GM23338 (cell line): ENCODE measurements around the gene CERK. TPM values are rescaled to one million over a fixed set of nuclear protein-coding genes. Genes with fewer than 3 reads are reported as not detected.

Experiments used
- ATAC-seq: fragments of 200-7000 bp; cut with Tn5 transposase; 3 replicates; pipeline ENCODE4 v1.9.1; 2020
- DNase-seq: peaks from one replicate; pipeline ENCODE4 v3.0.0-alpha.2; 2015; ENCODE audit warnings: low spot score
- H2AFZ ChIP-seq: fragments of 200-600 bp; sonication (generic); 2 replicates; pipeline ENCODE4 v1.8.0; 2016; ENCODE audit warnings: antibody characterized with exemption, mild to moderate bottlenecking, moderate library complexity
- H3F3A ChIP-seq: fragments of 200-600 bp; sonication (generic); replicated peaks from 2 replicates; pipeline ENCODE4 v1.8.0; 2017; ENCODE audit warnings: antibody characterized with exemption, mixed run types, low read depth
- H3K27ac ChIP-seq: fragments of 200-600 bp; sonication (generic); 2 replicates; pipeline ENCODE4 v1.6.1; 2016; ENCODE audit warnings: low read depth
- H3K27me3 ChIP-seq: fragments of 200-600 bp; sonication (generic); 2 replicates; pipeline ENCODE4 v1.8.0; 2016; ENCODE audit warnings: mild to moderate bottlenecking, mixed run types, moderate library complexity; ENCODE audit not compliant: insufficient read depth
- H3K36me3 ChIP-seq: fragments of 200-600 bp; sonication (generic); 2 replicates; pipeline ENCODE4 v1.8.0; 2016; ENCODE audit warnings: mild to moderate bottlenecking; ENCODE audit not compliant: insufficient read depth
- H3K4me1 ChIP-seq: fragments of 200-600 bp; sonication (generic); 2 replicates; pipeline ENCODE4 v1.8.0; 2016; ENCODE audit warnings: mild to moderate bottlenecking, moderate library complexity; ENCODE audit not compliant: insufficient read depth
- H3K4me2 ChIP-seq: fragments of 200-600 bp; sonication (generic); 2 replicates; pipeline ENCODE4 v1.7.1; 2017; ENCODE audit warnings: mixed run types
- H3K4me3 ChIP-seq: fragments of 200-600 bp; sonication (generic); 2 replicates; pipeline ENCODE4 v1.6.1; 2016; ENCODE audit warnings: mixed run types
- H3K79me2 ChIP-seq: fragments of 200-600 bp; sonication (generic); replicated peaks from 2 replicates; pipeline ENCODE4 v1.8.0; 2017; ENCODE audit warnings: mild to moderate bottlenecking; ENCODE audit not compliant: insufficient read depth
- H3K9me2 ChIP-seq: fragments of 200-600 bp; sonication (generic); 2 replicates; pipeline ENCODE4 v1.8.0; 2017; ENCODE audit not compliant: insufficient read depth
- H4K20me1 ChIP-seq: fragments of 200-600 bp; sonication (generic); replicated peaks from 2 replicates; pipeline ENCODE4 v1.8.0; 2017; ENCODE audit warnings: mild to moderate bottlenecking; ENCODE audit not compliant: insufficient read depth
- H3K27ac Mint-ChIP-seq: 2 replicates; pipeline ENCODE4 v1.8.0; 2020; ENCODE audit warnings: inconsistent platforms, mild to moderate bottlenecking, moderate library complexity, mixed read lengths
- H3K27me3 Mint-ChIP-seq: 3 replicates; pipeline ENCODE4 v1.8.0; 2022; ENCODE audit warnings: low read depth, mild to moderate bottlenecking, moderate library complexity, mixed read lengths, inconsistent platforms; ENCODE audit not compliant: insufficient read depth, poor library complexity
- H3K36me3 Mint-ChIP-seq: 3 replicates; pipeline ENCODE4 v1.8.0; 2021; ENCODE audit warnings: low read depth, mild to moderate bottlenecking, inconsistent platforms, moderate library complexity, mixed read lengths
- H3K4me1 Mint-ChIP-seq: 3 replicates; pipeline ENCODE4 v1.8.0; 2020; ENCODE audit warnings: mild to moderate bottlenecking, inconsistent platforms, mixed read lengths
- H3K4me3 Mint-ChIP-seq: 3 replicates; pipeline ENCODE4 v1.8.0; 2021; ENCODE audit warnings: moderate library complexity, mild to moderate bottlenecking, inconsistent platforms, mixed read lengths
- H3K9me3 Mint-ChIP-seq: 3 replicates; pipeline ENCODE4 v1.8.0; 2020; ENCODE audit warnings: moderate library complexity, mild to moderate bottlenecking, inconsistent platforms, mixed read lengths
- CREB1 ChIP-seq: fragments of 250-450 bp; sonication (Bioruptor Pico); IDR thresholded peaks from 2 replicates; pipeline ENCODE4 v1.5.0; 2020; ENCODE audit warnings: low read depth, mild to moderate bottlenecking, moderate library complexity
- CTCF ChIP-seq, 2 experiments: fragments of 200-600 bp in 1 of 2; sonication (generic) in 1 of 2; conservative IDR thresholded peaks; 2 replicates each; pipeline versions ENCODE4 v1.5.1 to v1.6.1; 2016 to 2017; ENCODE audit warnings: antibody characterized with exemption in 2 of 2, low read depth in 2 of 2, mild to moderate bottlenecking in 2 of 2, moderate library complexity in 1 of 2
- ETS1 ChIP-seq: IDR thresholded peaks from 2 replicates; pipeline ENCODE4 v1.6.1; 2016; ENCODE audit warnings: antibody characterized with exemption
- EZH2 ChIP-seq: fragments of 200-600 bp; sonication (generic); IDR thresholded peaks from one replicate; pipeline ENCODE4 v1.8.0; 2017; ENCODE audit warnings: antibody characterized with exemption, mild to moderate bottlenecking, low read depth; ENCODE audit not compliant: unreplicated experiment
- EZH2phosphoT487 ChIP-seq: fragments of 200-600 bp; sonication (generic); IDR thresholded peaks from one replicate; pipeline ENCODE4 v1.8.1; 2018; ENCODE audit warnings: antibody characterized with exemption; ENCODE audit not compliant: unreplicated experiment
- JUNB ChIP-seq: IDR thresholded peaks from one replicate; pipeline ENCODE4 v1.6.1; 2016; ENCODE audit warnings: antibody characterized with exemption; ENCODE audit not compliant: unreplicated experiment
- REST ChIP-seq: IDR thresholded peaks from one replicate; pipeline ENCODE4 v1.6.1; 2018; ENCODE audit warnings: antibody characterized with exemption; ENCODE audit not compliant: unreplicated experiment
- STAT1 ChIP-seq: IDR thresholded peaks from one replicate; pipeline ENCODE4 v1.6.1; 2016; ENCODE audit warnings: antibody characterized with exemption; ENCODE audit not compliant: unreplicated experiment
- ZNF114 ChIP-seq: fragments of 250-450 bp; sonication (Bioruptor Pico); IDR thresholded peaks from 2 replicates; pipeline ENCODE4 v1.5.0; 2020; ENCODE audit warnings: mild to moderate bottlenecking, moderate library complexity
- ZNF331 ChIP-seq: fragments of 250-450 bp; sonication (Bioruptor Pico); IDR thresholded peaks from 2 replicates; pipeline ENCODE4 v1.5.0; 2020; ENCODE audit warnings: low read depth, mild to moderate bottlenecking, moderate library complexity
- polyA plus RNA-seq: library from polyadenylated mRNA; unstranded; fragments of >200 nt; fragmentation: Nextera tagmentation; extraction: Ambion mirVana; gene quantifications from 2 replicates; pipeline ENCODE4 v1.2.1, GENCODE V29; 2016
- total RNA-seq: library from RNA; depleted of rRNA; stranded (reverse); fragments of >200 nt; shearing (Covaris generic); gene quantifications from 2 replicates; pipeline ENCODE4 v1.2.3, GENCODE V29; 2014

CERK gene
- total and polyA plus RNA-seq, 2 experiments from 2014 or later = 12.7 to 62.9 TPM

- TF ChIP-seq EZH2phosphoT487 = no peak
- no peak for TF ChIP-seq ZNF114 (CRISPR knock-in tag)
- no peak for TF ChIP-seq CREB1 (CRISPR knock-in tag)
- TF ChIP-seq JUNB = no peak
- no peak for TF ChIP-seq ETS1
- TF ChIP-seq EZH2 = no peak
- no peak for TF ChIP-seq ZNF331 (CRISPR knock-in tag)
- no peak for TF ChIP-seq CTCF (conservative IDR thresholded peaks at IDR 0.05; ENCODE audit: low read depth in 2 of 2)
- no peak for TF ChIP-seq STAT1
- no peak for TF ChIP-seq REST
- Mint-ChIP-seq H3K27me3 (peaks cover 14% of the 10 kb centered on the region), H3K36me3 (no peaks in the 10 kb centered on the region; the same call in 2 of the 3 replicates), H3K4me3 (no peak overlapping the region), H3K9me3 (no peaks in the 10 kb centered on the region), H3K27ac (no peak overlapping the region; the same call in 1 of the 2 replicates), H3K4me1 (peaks cover 13% of the 10 kb centered on the region)
- H3K27me3 ChIP-seq = no peaks in the 10 kb centered on the region
- no peaks in the 10 kb centered on the region for H3K4me1 ChIP-seq
- H3K9me2 ChIP-seq = 0 out of 2 replicates have a peak, but pooled peaks cover 8% of the 10 kb centered on the region
- H2AFZ ChIP-seq = no peak overlapping the region
- no peaks in the 10 kb centered on the region for H3K79me2 ChIP-seq
- no peaks in the 10 kb centered on the region for H3F3A ChIP-seq
- no peak overlapping the region for H3K27ac ChIP-seq
- H3K4me3 ChIP-seq = no peak overlapping the region
- H3K36me3 ChIP-seq = no peaks in the 10 kb centered on the region
- ATAC-seq (no peak), DNase-seq (no peak)
- no peaks in the 10 kb centered on the region for H4K20me1 ChIP-seq
- H3K4me2 ChIP-seq = no peak overlapping the region
Observed at GRCh38 chr22:46651316-46651715, 86.7 kb downstream of the CERK start.
